ENCODE measurements around the gene GEMIN7. TPM values are rescaled to one million over a fixed set of nuclear protein-coding genes. Genes with fewer than 3 reads are reported as not detected.

Gene GEMIN7
- total RNA-seq, 1 donor from 2014 or later = 38.7 TPM

DNA sequence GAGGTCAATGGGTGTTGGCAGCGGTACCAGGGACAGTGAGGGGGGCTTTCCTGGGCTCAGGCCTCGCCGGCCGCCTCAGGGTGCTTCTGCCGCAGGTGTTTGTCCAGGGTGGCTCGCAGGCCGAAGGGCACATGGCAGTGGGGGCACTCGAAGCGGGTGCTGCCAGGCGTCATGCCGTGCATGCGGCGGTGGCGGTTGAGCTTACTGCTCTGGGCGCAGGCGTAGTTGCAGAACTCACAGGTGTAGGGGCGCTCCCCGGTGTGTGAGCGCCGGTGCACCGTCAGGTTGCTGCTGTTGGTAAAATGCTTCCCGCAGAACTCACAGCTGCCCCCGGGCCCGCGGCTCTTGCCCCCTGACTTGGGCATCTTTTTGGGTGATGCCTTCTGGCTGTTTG lies 7.5 kb upstream of the GEMIN7 start:
- Mint-ChIP-seq H3K27me3 (no peaks in the 10 kb centered on the region), H3K36me3 (ENCODE audit: low read depth) (peaks cover 69% of the 10 kb centered on the region), H3K4me1 (peaks cover 30% of the 10 kb centered on the region), H3K4me3 (no peak overlapping the region), H3K27ac (no peak overlapping the region), H3K9me3 (no peaks in the 10 kb centered on the region)
- intact Hi-C loops (cut with micrococcal nuclease) = loop anchor here (10.0 kb wide), 1 partner anchor 793 kb away; the partner anchor contains the start of genes FOXA3 and SYMPK
- ATAC-seq (ENCODE audit: low read depth) = no peak
- ChIA-PET POLR2A (interaction anchor here (1.8 kb wide), 1 partner anchor 12 kb away, joined by 5 read pairs; no protein-coding TSS in a partner anchor), CTCF (interaction anchor here (1.4 to 1.6 kb wide), 2 partner anchors 12 to 82 kb away, joined by 3 to 4 read pairs; no protein-coding TSS in a partner anchor)
- DNase-seq = no peak
- TF ChIP-seq, protein P1, sequence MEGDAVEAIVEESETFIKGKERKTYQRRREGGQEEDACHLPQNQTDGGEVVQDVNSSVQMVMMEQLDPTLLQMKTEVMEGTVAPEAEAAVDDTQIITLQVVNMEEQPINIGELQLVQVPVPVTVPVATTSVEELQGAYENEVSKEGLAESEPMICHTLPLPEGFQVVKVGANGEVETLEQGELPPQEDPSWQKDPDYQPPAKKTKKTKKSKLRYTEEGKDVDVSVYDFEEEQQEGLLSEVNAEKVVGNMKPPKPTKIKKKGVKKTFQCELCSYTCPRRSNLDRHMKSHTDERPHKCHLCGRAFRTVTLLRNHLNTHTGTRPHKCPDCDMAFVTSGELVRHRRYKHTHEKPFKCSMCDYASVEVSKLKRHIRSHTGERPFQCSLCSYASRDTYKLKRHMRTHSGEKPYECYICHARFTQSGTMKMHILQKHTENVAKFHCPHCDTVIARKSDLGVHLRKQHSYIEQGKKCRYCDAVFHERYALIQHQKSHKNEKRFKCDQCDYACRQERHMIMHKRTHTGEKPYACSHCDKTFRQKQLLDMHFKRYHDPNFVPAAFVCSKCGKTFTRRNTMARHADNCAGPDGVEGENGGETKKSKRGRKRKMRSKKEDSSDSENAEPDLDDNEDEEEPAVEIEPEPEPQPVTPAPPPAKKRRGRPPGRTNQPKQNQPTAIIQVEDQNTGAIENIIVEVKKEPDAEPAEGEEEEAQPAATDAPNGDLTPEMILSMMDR (IDR thresholded peaks at IDR 0.05) = no peak

DNA sequence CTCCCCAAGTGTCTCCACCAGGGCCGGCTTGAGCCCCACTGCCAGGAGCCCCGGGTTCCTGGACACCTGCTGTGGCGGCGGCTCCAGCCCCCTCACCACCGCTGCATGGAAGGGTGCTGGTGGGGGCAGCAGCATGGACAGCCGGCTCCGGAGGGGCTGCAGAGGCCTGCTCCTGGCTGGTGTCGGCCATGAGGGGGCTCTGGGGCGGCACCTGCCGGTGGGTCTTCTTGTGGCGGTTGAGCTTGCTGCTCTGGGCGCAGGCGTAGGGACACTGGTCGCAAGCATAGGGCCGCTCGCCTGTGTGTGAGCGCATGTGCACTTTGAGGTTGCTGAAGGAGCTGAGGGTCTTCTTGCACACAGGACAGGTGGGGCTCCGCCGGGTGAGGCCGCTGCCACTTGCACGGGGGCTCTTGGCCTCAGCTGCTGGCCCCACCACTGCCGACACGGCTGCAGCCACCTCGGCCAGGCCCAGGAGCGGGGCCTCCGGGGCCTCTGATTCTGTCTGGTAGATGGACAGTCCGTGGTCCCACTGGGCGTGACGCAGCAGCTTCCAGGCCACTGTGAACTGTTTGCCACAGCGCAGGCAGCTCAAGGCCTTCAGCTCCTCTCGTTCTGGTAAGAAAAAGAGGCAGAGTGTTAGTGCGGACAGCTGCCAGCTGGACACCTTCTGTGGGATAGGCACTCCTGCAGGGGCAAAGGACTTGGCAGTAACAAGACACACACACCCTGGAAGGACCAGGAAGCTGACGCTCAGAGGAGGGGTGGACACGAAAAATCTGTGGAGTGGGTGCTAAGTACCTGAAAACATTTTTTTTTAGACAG lies 6.9 kb upstream of the GEMIN7 start:
- Mint-ChIP-seq H3K9me3 (no peaks in the 10 kb centered on the region), H3K4me3 (no peak overlapping the region), H3K27me3 (no peaks in the 10 kb centered on the region), H3K36me3 (ENCODE audit: low read depth) (peaks cover 64% of the 10 kb centered on the region), H3K27ac (peak overlapping the region; percentile 42), H3K4me1 (peaks cover 36% of the 10 kb centered on the region)
- intact Hi-C loops (cut with micrococcal nuclease) = loop anchor here (10.0 kb wide), 1 partner anchor 793 kb away; the partner anchor contains the start of genes FOXA3 and SYMPK
- TF ChIP-seq, protein P1 (IDR thresholded peaks at IDR 0.05) = no peak
- no peak for ATAC-seq (ENCODE audit: low read depth)
- ChIA-PET POLR2A (interaction anchor here (0.7 to 1.8 kb wide), 3 partner anchors 11 to 63 kb away, joined by 3 to 8 read pairs (median 5); no protein-coding TSS in a partner anchor), CTCF (interaction anchor here (1.4 to 1.6 kb wide), 2 partner anchors 12 to 83 kb away, joined by 3 to 4 read pairs; no protein-coding TSS in a partner anchor)
- DNase-seq = no peak

DNA sequence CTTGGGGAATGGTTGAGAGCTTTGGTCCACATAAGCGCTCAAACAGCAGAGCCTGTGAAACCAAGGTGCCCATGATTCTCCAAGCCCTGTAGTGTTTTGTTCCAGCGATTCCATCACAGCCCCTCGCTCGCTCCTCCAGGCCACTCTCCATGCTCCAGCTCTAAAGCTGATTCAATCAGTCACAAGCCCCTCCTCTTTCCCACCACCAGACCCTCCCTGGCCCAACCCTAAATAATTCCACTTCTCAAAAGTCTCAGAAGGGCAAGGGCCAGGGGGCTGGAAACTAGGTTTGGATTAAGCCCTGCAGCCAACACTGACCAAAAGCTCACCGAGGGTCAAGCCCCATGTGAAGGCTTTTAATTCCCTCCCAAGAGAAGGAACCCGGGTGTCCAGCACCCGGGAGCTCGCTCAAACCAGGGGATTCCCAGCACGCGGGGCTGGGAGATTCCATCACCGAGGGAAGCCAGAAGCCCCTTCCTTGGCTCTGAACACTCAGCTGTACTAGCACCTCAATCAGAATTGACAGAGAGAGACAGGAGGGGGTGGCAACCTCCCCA lies 4.2 kb upstream of the GEMIN7 start:
- Mint-ChIP-seq H3K36me3 (ENCODE audit: low read depth) (peaks cover 49% of the 10 kb centered on the region), H3K27me3 (no peaks in the 10 kb centered on the region), H3K27ac (peak overlapping the region; percentile 90), H3K9me3 (no peaks in the 10 kb centered on the region), H3K4me1 (peaks cover 54% of the 10 kb centered on the region), H3K4me3 (peak overlapping the region; percentile 93)
- intact Hi-C loops (cut with micrococcal nuclease) = loop anchor here (1.0 to 10.0 kb wide), 9 partner anchors 16 to 790 kb away; partner anchors contain the start of genes BLOC1S3, CLASRP, FOXA3 and PPM1N
- TF ChIP-seq, protein P1 (IDR thresholded peaks at IDR 0.05) = no peak
- ChIA-PET CTCF (interaction anchor here (0.8 to 1.6 kb wide), 4 partner anchors 10 to 35 kb away, joined by 3 to 9 read pairs (median 4); no protein-coding TSS in a partner anchor), POLR2A (interaction anchor here (0.6 to 3.4 kb wide), 15 partner anchors 9 to 184 kb away, joined by 3 to 45 read pairs (median 4); partner anchors contain the start of genes BLOC1S3, CLPTM1, PPP1R37 and RELB)
- DNase-seq (no peak), ATAC-seq (ENCODE audit: low read depth) (no peak)

DNA sequence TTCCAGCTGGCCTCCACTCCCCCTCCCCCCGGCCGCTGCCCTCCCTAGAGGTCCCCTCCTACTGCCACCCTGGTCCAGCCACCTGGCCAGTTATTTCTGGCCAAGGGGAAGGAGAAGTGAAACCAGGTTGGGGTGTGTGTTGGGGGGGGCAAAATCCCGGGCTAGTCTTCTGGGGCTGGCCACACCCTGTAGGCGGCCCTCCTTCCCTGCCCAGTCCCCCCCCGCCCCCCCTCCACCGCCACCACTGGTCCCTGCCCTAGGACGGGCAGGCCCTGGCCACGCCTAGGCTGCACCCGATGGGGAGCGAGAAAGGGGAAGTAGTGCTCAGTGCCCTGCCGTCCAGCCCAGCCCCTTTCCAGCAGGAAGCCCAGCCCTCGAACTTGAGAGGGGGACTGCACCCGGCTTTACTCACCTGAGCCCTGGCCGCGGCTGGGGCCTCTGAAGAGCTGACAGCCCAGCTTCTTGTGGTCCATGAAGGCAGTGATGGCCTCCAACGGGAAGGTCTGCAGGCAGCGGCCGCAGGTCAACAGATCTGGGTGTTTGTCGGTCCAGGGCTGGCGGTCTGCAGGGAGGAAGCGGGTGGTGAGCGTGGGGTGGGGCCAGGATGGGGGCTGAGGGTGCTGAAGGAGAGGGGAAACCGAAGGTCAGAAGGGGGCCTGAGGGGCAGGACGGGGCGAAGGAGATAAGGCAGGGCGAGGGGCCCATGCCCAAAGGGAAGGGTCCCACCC lies 3.6 kb upstream of the GEMIN7 start:
- ChIA-PET CTCF (interaction anchor here (0.8 to 1.6 kb wide), 4 partner anchors 10 to 36 kb away, joined by 3 to 9 read pairs (median 4); no protein-coding TSS in a partner anchor), POLR2A (interaction anchor here (0.6 to 3.4 kb wide), 15 partner anchors 10 to 185 kb away, joined by 3 to 45 read pairs (median 4); partner anchors contain the start of genes BLOC1S3, CLPTM1, PPP1R37 and RELB)
- intact Hi-C loops (cut with micrococcal nuclease) = loop anchor here (1.0 to 10.0 kb wide), 9 partner anchors 16 to 789 kb away; partner anchors contain the start of genes BLOC1S3, CLASRP, FOXA3 and PPM1N
- Mint-ChIP-seq H3K4me3 (peak overlapping the region; percentile 93), H3K27ac (peak overlapping the region; percentile 90), H3K4me1 (peaks cover 56% of the 10 kb centered on the region), H3K9me3 (no peaks in the 10 kb centered on the region), H3K27me3 (no peaks in the 10 kb centered on the region), H3K36me3 (ENCODE audit: low read depth) (peaks cover 42% of the 10 kb centered on the region)
- ATAC-seq (ENCODE audit: low read depth) (peak; percentile 74), DNase-seq (peak; percentile 76)
- TF ChIP-seq, protein P1 (IDR thresholded peaks at IDR 0.05) = no peak
